KMS-11 (cell line): ENCODE measurements around the gene CHRM2.

ENCODE experiments used
- H2AFZ ChIP-seq: fragments of 200-600 bp; sonication (generic); 2 replicates; pipeline ENCODE4 v1.6.1; 2016; ENCODE audit warnings: antibody characterized with exemption, mixed run types, low read depth
- H3K27ac ChIP-seq: fragments of 200-600 bp; sonication (generic); 2 replicates; pipeline ENCODE4 v1.6.1; 2016; ENCODE audit warnings: mild to moderate bottlenecking, mixed run types
- H3K27me3 ChIP-seq: fragments of 200-600 bp; sonication (generic); 2 replicates; pipeline ENCODE4 v1.6.1; 2017; ENCODE audit warnings: mild to moderate bottlenecking, low read depth, mixed run types, moderate library complexity; ENCODE audit not compliant: insufficient read depth
- H3K36me3 ChIP-seq: fragments of 200-600 bp; sonication (generic); 2 replicates; pipeline ENCODE4 v1.6.1; 2017; ENCODE audit warnings: mild to moderate bottlenecking, mixed run types; ENCODE audit not compliant: insufficient read depth
- H3K4me1 ChIP-seq: fragments of 200-600 bp; sonication (generic); 2 replicates; pipeline ENCODE4 v1.6.1; 2016; ENCODE audit warnings: mild to moderate bottlenecking, low read depth, mixed run types; ENCODE audit not compliant: poor library complexity, severe bottlenecking
- H3K4me2 ChIP-seq: fragments of 200-600 bp; sonication (generic); 2 replicates; pipeline ENCODE4 v1.7.0; 2016; ENCODE audit warnings: mild to moderate bottlenecking, mixed run types
- H3K4me3 ChIP-seq: fragments of 200-600 bp; sonication (generic); IDR thresholded peaks from 2 replicates; pipeline ENCODE4 v1.6.1; 2017; ENCODE audit warnings: low read depth, low read length, mixed read lengths; ENCODE audit not compliant: insufficient read depth
- H3K79me2 ChIP-seq: fragments of 200-600 bp; sonication (generic); 2 replicates; pipeline ENCODE4 v1.6.1; 2016; ENCODE audit warnings: low read depth, mixed run types; ENCODE audit not compliant: insufficient read depth
- H3K9ac ChIP-seq: fragments of 200-600 bp; sonication (generic); 2 replicates; pipeline ENCODE4 v1.6.1; 2016; ENCODE audit warnings: mild to moderate bottlenecking, mixed run types
- H4K20me1 ChIP-seq: fragments of 200-600 bp; sonication (generic); 2 replicates; pipeline ENCODE4 v1.6.1; 2016; ENCODE audit warnings: mild to moderate bottlenecking, mixed run types; ENCODE audit not compliant: insufficient read depth
- CTCF ChIP-seq: fragments of 200-600 bp; sonication (generic); conservative IDR thresholded peaks from 2 replicates; pipeline ENCODE4 v1.6.1; 2017; ENCODE audit warnings: low read depth, mild to moderate bottlenecking, antibody characterized with exemption, low read length, moderate library complexity, mixed read lengths

CHRM2 gene

GRCh38 chr7:137018468-137018867 is 150.0 kb downstream of the CHRM2 start:
- no peaks in the 10 kb centered on the region for H3K36me3 ChIP-seq
- no peak overlapping the region for H3K27ac ChIP-seq
- no peaks in the 10 kb centered on the region for H3K4me1 ChIP-seq

GRCh38 chr7:137020351-137020750 is 151.9 kb downstream of the CHRM2 start:
- no peaks in the 10 kb centered on the region for H3K79me2 ChIP-seq
- no peaks in the 10 kb centered on the region for H3K27me3 ChIP-seq
- H2AFZ ChIP-seq, result no peak overlapping the region
- H3K36me3 ChIP-seq, result no peaks in the 10 kb centered on the region
- no peak for TF ChIP-seq CTCF
- H4K20me1 ChIP-seq, result no peaks in the 10 kb centered on the region
- no peak overlapping the region for H3K4me3 ChIP-seq
- no peaks in the 10 kb centered on the region for H3K4me1 ChIP-seq
- H3K9ac ChIP-seq, result no peak overlapping the region
- H3K4me2 ChIP-seq, result no peak overlapping the region
- no peak overlapping the region for H3K27ac ChIP-seq

More at GRCh38 chr7:137018468-137018867, 150.0 kb downstream of the CHRM2 start:
- Histone ChIP-seq H3K4me3 (no peak overlapping the region), H3K27me3 (no peaks in the 10 kb centered on the region), H3K79me2 (no peaks in the 10 kb centered on the region), H3K4me2 (no peak overlapping the region), H2AFZ (no peak overlapping the region), H3K9ac (no peak overlapping the region), H4K20me1 (no peaks in the 10 kb centered on the region)
- no peak for TF ChIP-seq CTCF

- Histone ChIP-seq H3K36me3 (no peaks in the 10 kb centered on the region), H3K4me3 (no peak overlapping the region), H4K20me1 (no peaks in the 10 kb centered on the region), H3K79me2 (no peaks in the 10 kb centered on the region), H2AFZ (no peak overlapping the region), H3K9ac (no peak overlapping the region), H3K27ac (no peak overlapping the region), H3K27me3 (no peaks in the 10 kb centered on the region), H3K4me1 (no peaks in the 10 kb centered on the region), H3K4me2 (no peak overlapping the region)
- TF ChIP-seq CTCF, result no peak
Observed at GRCh38 chr7:137025469-137026175, 157.2 kb downstream of the CHRM2 start.

- no peak overlapping the region for H3K4me3 ChIP-seq
- no peaks in the 10 kb centered on the region for H3K27me3 ChIP-seq
- no peak for TF ChIP-seq CTCF
- no peak overlapping the region for H2AFZ ChIP-seq
- no peak overlapping the region for H3K4me2 ChIP-seq
- no peaks in the 10 kb centered on the region for H3K4me1 ChIP-seq
- H3K36me3 ChIP-seq, result no peaks in the 10 kb centered on the region
- no peaks in the 10 kb centered on the region for H4K20me1 ChIP-seq
- no peaks in the 10 kb centered on the region for H3K79me2 ChIP-seq
- H3K9ac ChIP-seq, result no peak overlapping the region
- H3K27ac ChIP-seq, result no peak overlapping the region
Observed at GRCh38 chr7:137026176-137026500, 157.7 kb downstream of the CHRM2 start.
